ENCODE data around the gene CD300A.
A peak's percentile ranks its signal among the peaks of the same experiment; 100 is the strongest.

CD300A gene

GRCh38 chr17:74441537-74441936 lies 24.9 kb upstream of the CD300A start:
- no peak for DNase-seq

DNA sequence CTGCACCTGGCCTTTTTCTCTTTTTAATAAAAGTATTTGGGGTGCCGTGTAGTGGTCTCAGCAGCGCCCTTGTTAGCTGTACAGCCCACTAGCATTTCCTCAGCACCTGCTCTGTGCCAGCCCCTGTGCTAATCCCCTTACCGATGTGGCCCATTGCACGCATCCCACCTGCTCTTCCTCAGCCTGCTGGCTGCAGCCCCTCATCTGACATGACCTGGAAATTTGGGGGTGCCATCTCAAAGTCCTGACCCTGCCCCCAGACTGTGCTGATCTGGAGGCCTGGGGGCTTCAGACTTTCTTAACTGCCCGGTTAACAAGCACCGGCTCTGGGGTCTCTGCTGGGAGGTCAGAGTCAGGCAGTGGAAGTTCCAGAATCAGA lies 24.2 kb upstream of the CD300A start:
- no peak for DNase-seq

- DNase-seq = peak in 1 of 2 experiments; percentile 60
These were observed 23.5 kb upstream of the CD300A start for GRCh38 chr17:74442670-74443515.

- DNase-seq = no peak
These were observed 22.7 kb upstream of the CD300A start for GRCh38 chr17:74443516-74444296.

GRCh38 chr17:74444406-74444805 lies 22.0 kb upstream of the CD300A start:
- DNase-seq = no peak

GRCh38 chr17:74445158-74445557 lies 21.3 kb upstream of the CD300A start:
- DNase-seq = no peak

GRCh38 chr17:74446551-74447500 lies 19.6 kb upstream of the CD300A start:
- DNase-seq = no peak

GRCh38 chr17:74447628-74448159 lies 18.7 kb upstream of the CD300A start:
- no peak for DNase-seq

DNA sequence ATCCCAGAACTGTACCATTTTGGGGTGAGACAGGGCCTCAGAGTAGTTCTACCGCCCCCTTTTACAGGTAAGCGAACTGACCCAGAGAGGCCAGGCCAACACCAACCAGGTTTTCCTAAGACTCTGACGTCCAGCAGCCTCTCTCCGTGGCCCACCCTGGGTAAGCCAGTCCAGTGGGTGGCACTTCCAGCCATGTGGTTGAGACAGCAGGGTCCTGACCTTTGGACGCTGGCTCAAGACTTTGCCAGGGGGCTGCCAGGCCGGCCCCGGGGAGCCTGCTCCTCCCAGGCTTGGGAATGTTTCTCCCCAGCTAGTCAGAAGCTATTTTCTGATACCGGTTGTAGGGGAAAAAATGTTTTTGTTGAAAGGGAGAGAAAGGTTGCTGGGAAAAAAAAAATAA lies 17.7 kb upstream of the CD300A start:
- DNase-seq = no peak

DNA sequence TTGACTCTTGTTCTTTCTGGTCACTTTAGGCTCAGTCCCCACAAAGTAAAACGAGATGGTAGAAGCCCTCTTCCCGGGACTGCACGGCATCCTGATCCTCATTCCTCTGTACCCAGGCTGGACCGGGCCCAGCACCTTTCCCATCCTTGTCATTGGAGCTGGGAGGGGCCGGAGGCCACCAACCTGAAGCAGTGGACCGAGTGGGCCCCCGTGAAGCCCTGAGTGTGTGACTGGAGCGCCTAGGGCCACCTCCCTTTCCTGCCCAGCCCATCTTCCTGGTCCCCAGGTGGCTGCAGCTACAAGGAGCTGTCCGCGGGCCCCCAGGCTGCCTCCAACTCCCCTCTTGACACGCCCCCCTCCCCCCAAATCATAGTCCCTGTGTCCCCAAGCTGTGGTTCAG lies 17.1 kb upstream of the CD300A start:
- DNase-seq = no peak

- no peak for DNase-seq
These were observed 16.7 kb upstream of the CD300A start for GRCh38 chr17:74449773-74450172.

DNA sequence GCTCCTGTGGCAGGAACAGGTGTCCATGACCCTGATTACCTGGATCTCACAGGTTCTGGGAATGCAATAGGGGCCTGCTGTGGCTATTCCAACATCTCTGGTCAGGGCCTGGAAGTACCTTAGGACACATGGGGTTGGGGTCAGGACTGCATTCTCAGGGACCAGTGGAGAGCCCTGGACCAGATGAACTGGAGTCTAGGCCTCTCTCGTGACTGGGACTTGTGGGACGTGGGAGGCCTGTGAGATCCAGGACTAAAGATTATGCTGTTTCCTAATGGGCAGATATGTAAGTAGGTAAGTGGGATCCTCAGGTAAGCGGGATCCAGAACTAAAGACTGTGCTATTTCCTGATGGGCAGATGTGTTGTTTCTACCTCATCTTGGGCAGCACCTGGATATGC lies 16.2 kb upstream of the CD300A start:
- DNase-seq = no peak

- no peak for DNase-seq
These were observed 15.5 kb upstream of the CD300A start for GRCh38 chr17:74450925-74451403.

- no peak for DNase-seq
These were observed 14.9 kb upstream of the CD300A start for GRCh38 chr17:74451557-74451956.

- DNase-seq = no peak
These were observed 14.2 kb upstream of the CD300A start for GRCh38 chr17:74452033-74452840.

- DNase-seq = no peak
These were observed 13.4 kb upstream of the CD300A start for GRCh38 chr17:74452841-74453661.

DNA sequence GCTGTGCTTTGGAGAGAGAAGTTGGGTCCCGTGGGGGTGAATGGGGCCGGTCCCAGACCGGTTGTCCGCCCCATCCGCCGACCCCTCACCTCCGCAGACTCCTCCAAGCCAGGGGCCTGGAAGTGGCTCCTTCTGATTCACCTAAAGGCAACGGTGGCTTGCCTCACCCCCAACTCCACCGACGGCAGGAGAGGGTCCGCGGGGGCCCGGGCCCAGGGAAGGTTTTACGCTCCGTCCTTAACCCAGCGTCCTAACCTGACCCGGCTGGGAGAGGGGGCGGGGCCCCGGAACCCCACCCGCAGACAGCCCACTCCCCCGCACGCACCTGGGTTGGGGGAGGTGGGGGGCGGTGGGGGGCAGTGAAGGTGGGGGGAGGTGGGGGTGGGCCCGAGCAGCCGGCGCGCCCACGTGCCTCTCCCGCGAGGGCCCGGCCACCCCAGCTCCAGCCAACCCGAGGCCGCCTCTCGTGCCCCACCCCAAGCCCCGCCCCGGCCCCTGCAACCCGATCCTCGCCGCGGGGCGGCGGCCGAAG lies 12.7 kb upstream of the CD300A start:
- DNase-seq = no peak

- peak; percentile 71 to 95 for DNase-seq
These were observed 12.0 kb upstream of the CD300A start for GRCh38 chr17:74454197-74455024.

DNA sequence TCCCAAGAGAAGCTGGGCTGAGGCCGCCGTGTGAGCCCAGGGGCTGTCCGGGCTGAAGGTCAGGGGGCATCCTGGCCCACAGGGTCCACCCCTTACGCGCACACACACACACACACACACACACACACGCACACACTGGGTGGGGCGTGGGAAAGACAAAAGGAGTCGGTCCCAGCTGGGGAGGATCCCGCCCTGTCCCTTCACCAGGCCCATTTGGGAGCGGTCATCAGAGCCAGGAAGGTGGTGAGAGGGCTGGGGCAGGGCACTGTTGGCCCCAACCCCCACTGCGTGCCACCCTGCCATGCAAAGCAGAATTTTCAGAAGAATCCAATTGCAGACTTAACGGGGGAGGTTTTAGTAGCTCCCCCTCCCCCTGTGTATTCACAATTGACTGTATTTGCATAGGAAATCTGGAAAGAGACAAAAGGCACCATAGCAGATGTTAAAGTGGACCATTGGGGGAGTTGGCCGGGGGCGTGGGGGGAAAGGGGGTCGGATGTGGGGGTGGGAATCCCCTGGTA lies 11.3 kb upstream of the CD300A start:
- DNase-seq = peak; percentile 60 to 92
